Thyroid gland (tissue), 4 donors: ENCODE measurements around the gene LIN7A. TPM values are rescaled to one million over a fixed set of nuclear protein-coding genes. Genes with fewer than 3 reads are reported as not detected.

Experiments
- DNase-seq, 2 donors: peaks; one replicate each; pipeline ENCODE4 v3.0.0-alpha.2; 2019
- H3K27ac ChIP-seq, 3 donors: fragments of 200-600 bp; sonication (generic); 1 replicate in 2 of 3; 2 replicates in 1 of 3; pipeline ENCODE4 v1.5.1; 2016 to 2019; ENCODE audit warnings: mild to moderate bottlenecking in 1 of 3, moderate library complexity in 1 of 3
- H3K27me3 ChIP-seq: fragments of 200-600 bp; sonication (generic); one replicate; pipeline ENCODE4 v1.5.1; 2019
- H3K36me3 ChIP-seq, 2 donors: fragments of 200-600 bp; sonication (generic); one replicate each; pipeline ENCODE4 v1.5.1; 2016 to 2019
- H3K4me1 ChIP-seq, 2 donors: fragments of 200-600 bp; sonication (generic); one replicate each; pipeline ENCODE4 v1.5.1; 2017 to 2019
- H3K4me3 ChIP-seq, 3 donors: fragments of 200-600 bp; sonication (generic); replicated peaks in 1 of 3; 1 replicate in 2 of 3; 2 replicates in 1 of 3; pipeline ENCODE4 v1.5.1; 2016; ENCODE audit warnings: mild to moderate bottlenecking in 1 of 3
- H3K9me3 ChIP-seq: fragments of 200-600 bp; sonication (generic); one replicate; pipeline ENCODE4 v1.5.1; 2017
- CTCF ChIP-seq, 6 experiments: fragments of 200-600 bp in 3 of 6; fragments of 450-650 bp in 3 of 6; sonication (generic) in 3 of 6; IDR thresholded peaks; one replicate each; pipeline ENCODE4 v1.5.1; 2016 to 2019; ENCODE audit warnings: antibody characterized with exemption in 6 of 6, mild to moderate bottlenecking in 2 of 6, inconsistent platforms in 1 of 6, moderate library complexity in 1 of 6
- POLR2A ChIP-seq, 2 donors: fragments of 450-650 bp; IDR thresholded peaks; one replicate each; pipeline ENCODE4 v1.6.1; 2017; ENCODE audit warnings: antibody characterized with exemption in 2 of 2, mild to moderate bottlenecking in 2 of 2, moderate library complexity in 1 of 2
- WGBS, 2 donors: methylation state at CpG; one replicate each; pipeline ENCODE4 v1.1.5; 2017; 5-methylcytosine and 5-hydroxymethylcytosine counted together
- intact Hi-C: fragments of 100-400 bp; cut with DNase I; formaldehyde crosslinking; loops from one replicate; pipeline ENCODE4 v1.15.1; 2023
- total RNA-seq, 4 donors: library from RNA; depleted of rRNA; stranded (reverse); fragments of >200 nt; gene quantifications; one replicate each; pipeline ENCODE4 v1.2.3, GENCODE V29; 2016

The LIN7A gene
- total RNA-seq, 4 donors from 2014 or later: 7.9 to 21.4 (median 18.4) TPM

GRCh38 chr12:80952443-80952842 is 14.7 kb upstream of the LIN7A start:
- peaks cover 0 to 2% of the 10 kb centered on the region in 2 donors for H3K4me1 ChIP-seq
- no peaks in the 10 kb centered on the region for H3K27me3 ChIP-seq
- H3K4me3 ChIP-seq: no peak overlapping the region
- no peak for TF ChIP-seq CTCF (IDR thresholded peaks at IDR 0.05)
- no peak for TF ChIP-seq POLR2A (IDR thresholded peaks at IDR 0.05)
- no peak overlapping the region for H3K27ac ChIP-seq
- H3K9me3 ChIP-seq: no peaks in the 10 kb centered on the region
- intact Hi-C loops: no loop called here
- no peak for DNase-seq
- no peaks in the 10 kb centered on the region for H3K36me3 ChIP-seq

- Histone ChIP-seq H3K27ac (no peak overlapping the region), H3K9me3 (no peaks in the 10 kb centered on the region), H3K4me3 (no peak overlapping the region), H3K4me1 (peaks cover 0 to 4% of the 10 kb centered on the region in 2 donors), H3K36me3 (no peaks in the 10 kb centered on the region), H3K27me3 (no peaks in the 10 kb centered on the region)
- intact Hi-C loops: no loop called here
- TF ChIP-seq POLR2A (IDR thresholded peaks at IDR 0.05) (no peak), CTCF (IDR thresholded peaks at IDR 0.05) (peak in 3 of 6 experiments; percentile 12 to 25 (median 19))
- WGBS, 2 donors: 66 to 79% methylated on average over 3 of the region's 3 CpGs
- no peak for DNase-seq
Measured at GRCh38 chr12:80946591-80946990, 8.9 kb upstream of the LIN7A start.

GRCh38 chr12:80943338-80943737 is 5.6 kb upstream of the LIN7A start:
- no peak for TF ChIP-seq CTCF (IDR thresholded peaks at IDR 0.05)
- no peak for TF ChIP-seq POLR2A (IDR thresholded peaks at IDR 0.05)
- no peak for DNase-seq
- intact Hi-C loops: no loop called here
- H3K4me3 ChIP-seq: no peak overlapping the region
- no peaks in the 10 kb centered on the region for H3K36me3 ChIP-seq
- H3K27me3 ChIP-seq: no peaks in the 10 kb centered on the region
- H3K4me1 ChIP-seq: peaks cover 0 to 4% of the 10 kb centered on the region in 2 donors
- no peaks in the 10 kb centered on the region for H3K9me3 ChIP-seq
- no peak overlapping the region for H3K27ac ChIP-seq

GRCh38 chr12:80941916-80942315 is 4.2 kb upstream of the LIN7A start:
- Histone ChIP-seq H3K4me1 (no peaks in the 10 kb centered on the region), H3K27ac (no peak overlapping the region), H3K4me3 (no peak overlapping the region), H3K36me3 (no peaks in the 10 kb centered on the region), H3K9me3 (no peaks in the 10 kb centered on the region), H3K27me3 (no peaks in the 10 kb centered on the region)
- TF ChIP-seq POLR2A (IDR thresholded peaks at IDR 0.05) (no peak), CTCF (IDR thresholded peaks at IDR 0.05) (no peak)
- 84 to 88% methylated on average over 1 of the region's 1 CpG for WGBS, 2 donors
- intact Hi-C loops: no loop called here
- DNase-seq: no peak

- no peak overlapping the region for H3K4me3 ChIP-seq
- no peaks in the 10 kb centered on the region for H3K4me1 ChIP-seq
- no peaks in the 10 kb centered on the region for H3K27me3 ChIP-seq
- 66 to 69% methylated on average over 7 of the region's 7 CpGs for WGBS, 2 donors
- no peaks in the 10 kb centered on the region for H3K36me3 ChIP-seq
- H3K27ac ChIP-seq: no peak overlapping the region
- intact Hi-C loops: no loop called here
- DNase-seq: no peak
- H3K9me3 ChIP-seq: no peaks in the 10 kb centered on the region
- TF ChIP-seq CTCF (IDR thresholded peaks at IDR 0.05) (no peak), POLR2A (IDR thresholded peaks at IDR 0.05) (no peak)
Measured at GRCh38 chr12:80939231-80939950, 1.7 kb upstream of the LIN7A start.
